Psoas muscle (tissue), 8 donors: ENCODE measurements around the gene PLA2G4C. TPM values are rescaled to one million over a fixed set of nuclear protein-coding genes. Genes with fewer than 3 reads are reported as not detected.

Experiments used
- ATAC-seq, 4 donors: fragments of 200-7000 bp; cut with Tn5 transposase; one replicate each; pipeline ENCODE4 v1.9.1; 2020; ENCODE audit warnings: moderate library complexity in 3 of 4, mild to moderate bottlenecking in 2 of 4
- DNase-seq, 2 donors: peaks; one replicate each; pipeline ENCODE4 v3.0.0-alpha.2; 2020
- H3K27ac ChIP-seq: fragments of 200-600 bp; one replicate; pipeline ENCODE4 v1.8.0; 2022
- H3K27me3 ChIP-seq, 3 donors: fragments of 200-600 bp in 1 of 3; one replicate each; pipeline versions ENCODE4 v1.6.1 to v1.8.0; 2013 to 2022; ENCODE audit warnings: low read length in 2 of 3, mild to moderate bottlenecking in 2 of 3, moderate library complexity in 1 of 3; ENCODE audit not compliant: insufficient read depth in 3 of 3
- H3K36me3 ChIP-seq, 2 donors: fragments of 200-600 bp in 1 of 2; one replicate each; pipeline versions ENCODE4 v1.6.1 to v1.8.0; 2013 to 2022; ENCODE audit warnings: low read depth in 1 of 2, mild to moderate bottlenecking in 1 of 2, moderate library complexity in 1 of 2; ENCODE audit not compliant: insufficient read depth in 1 of 2
- H3K4me1 ChIP-seq: fragments of 200-600 bp; one replicate; pipeline ENCODE4 v1.8.0; 2022
- H3K4me3 ChIP-seq: fragments of 200-600 bp; one replicate; pipeline ENCODE4 v1.8.0; 2022; ENCODE audit warnings: mild to moderate bottlenecking
- H3K9me3 ChIP-seq: fragments of 200-600 bp; one replicate; pipeline ENCODE4 v1.8.0; 2022
- CTCF ChIP-seq: fragments of 200-600 bp; IDR thresholded peaks from one replicate; pipeline ENCODE4 v1.8.0; 2022; ENCODE audit warnings: antibody characterized with exemption
- WGBS, 3 donors: extraction: QIAGEN DNeasy Blood & Tissue Kit; methylation state at CpG; one replicate each; pipeline versions ENCODE4 v1.1.6 to v1.1.7; 2013; 5-methylcytosine and 5-hydroxymethylcytosine counted together
- intact Hi-C, 2 donors: fragments of 100-400 bp; cut with DNase I; formaldehyde crosslinking; loops; one replicate each; pipeline versions ENCODE4 v1.11.0 to v1.14.2; 2022
- long read RNA-seq, 2 donors: library from polyadenylated mRNA; unstranded; transcript quantifications; one replicate each; pipeline ENCODE4 v2.0.0, GENCODE V29; 2021
- polyA plus RNA-seq, 3 donors: library from polyadenylated mRNA; stranded (reverse); fragments of 200-250 nt; gene quantifications; one replicate each; pipeline ENCODE4 v1.2.3, GENCODE V29; 2013
- total RNA-seq, 4 donors: library from RNA; stranded (reverse); fragmentation: NEBNext Ultra II Directional in 2 of 4; extraction: Animal tissue kit (Norgen Biotek cat#: 25700) in 2 of 4; gene quantifications; one replicate each; pipeline versions ENCODE4 v1.2.1 to v1.2.4, GENCODE V29; 2021 to 2023
- donor health status: healthy with polysubstance abuse.
- donor health status: DM: no; HTN: no; CAD: no; lungs with moderate emphysema.
- donor health status: Bipolar disorder and iron deficiency.
- donor health status: healthy.
- donor health status: DM: yes; HTN: yes; CAD: no.
- donor health status: DM: no; HTN: no; CAD: no.
- donor health status: DM: no; HTN: no; CAD: no.
- donor health status: DM: yes; HTN: yes; CAD: no.

PLA2G4C gene, protein sequence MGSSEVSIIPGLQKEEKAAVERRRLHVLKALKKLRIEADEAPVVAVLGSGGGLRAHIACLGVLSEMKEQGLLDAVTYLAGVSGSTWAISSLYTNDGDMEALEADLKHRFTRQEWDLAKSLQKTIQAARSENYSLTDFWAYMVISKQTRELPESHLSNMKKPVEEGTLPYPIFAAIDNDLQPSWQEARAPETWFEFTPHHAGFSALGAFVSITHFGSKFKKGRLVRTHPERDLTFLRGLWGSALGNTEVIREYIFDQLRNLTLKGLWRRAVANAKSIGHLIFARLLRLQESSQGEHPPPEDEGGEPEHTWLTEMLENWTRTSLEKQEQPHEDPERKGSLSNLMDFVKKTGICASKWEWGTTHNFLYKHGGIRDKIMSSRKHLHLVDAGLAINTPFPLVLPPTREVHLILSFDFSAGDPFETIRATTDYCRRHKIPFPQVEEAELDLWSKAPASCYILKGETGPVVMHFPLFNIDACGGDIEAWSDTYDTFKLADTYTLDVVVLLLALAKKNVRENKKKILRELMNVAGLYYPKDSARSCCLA
- 100 to 1,000 TPM in 1 of 4 donors, 10 to 100 TPM in 3; 34.2 to 114 (median 70.8) TPM for total RNA-seq
- polyA plus RNA-seq = 10 to 100 TPM; 11.8 to 23.9 (median 21.9) TPM
- long read RNA-seq, donor 1, transcript PLA2G4C-222 (17 exons, 1,984 nt) = major isoform, 18 of 41 reads
- long read RNA-seq, donor 1, transcript PLA2G4C-201 (17 exons, 2,496 nt) = minor isoform, 6 of 41 reads
- long read RNA-seq, donor 1, partial matches to known transcripts = 8 of 41 reads
- long read RNA-seq, donor 1, other reads (novel, unspliced or antisense) = 7 of 41 reads
- long read RNA-seq, donor 2, transcript PLA2G4C-201 (17 exons, 2,496 nt) = minor isoform, 6 of 33 reads
- long read RNA-seq, donor 2, transcript PLA2G4C-222 (17 exons, 1,984 nt) = major isoform, 9 of 33 reads
- long read RNA-seq, donor 2, partial matches to known transcripts = 8 of 33 reads
- long read RNA-seq, donor 2, other reads (novel, unspliced or antisense) = 10 of 33 reads

DNA sequence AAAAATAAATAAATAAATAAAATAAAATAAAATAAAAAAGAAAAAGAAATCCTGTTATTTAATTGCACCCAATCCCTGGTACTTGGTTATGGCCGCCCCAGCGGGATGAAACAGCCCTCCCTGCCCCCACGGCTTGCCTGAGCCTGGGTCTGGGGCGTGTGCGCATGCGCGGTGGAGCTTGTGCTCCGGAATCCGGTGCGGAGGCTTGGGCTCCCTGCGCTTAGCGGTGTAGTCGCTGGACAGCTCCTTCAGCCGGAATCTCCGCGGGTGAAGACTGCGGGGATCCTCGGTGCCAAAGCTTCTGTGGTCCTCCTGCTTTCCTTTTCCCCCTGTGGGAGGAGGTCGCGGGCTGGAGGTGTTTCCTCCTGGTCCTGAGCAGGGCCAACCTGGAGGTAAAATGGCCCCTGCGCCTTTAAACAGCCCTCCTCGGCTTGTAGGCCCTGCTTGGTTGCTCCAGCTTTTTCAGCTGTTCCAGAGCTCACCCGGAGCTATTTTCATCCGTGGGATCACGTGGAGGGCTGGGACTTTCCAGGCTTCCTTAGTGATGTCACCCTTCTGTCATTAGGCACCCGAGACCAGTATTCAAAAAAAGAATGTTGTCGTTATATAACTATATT lies at the start of gene PLA2G4C:
PLA2G4C (minus strand) TSS at position 468 of the 617 bp plus-strand sequence. CDS start 4,288 bp downstream, outside the sequence.
- Histone ChIP-seq H3K9me3 (no peaks in the 10 kb centered on the region), H3K4me3 (peak within 1 kb of the TSS; percentile 72), H3K36me3 (peaks cover 0 to 6% of the 10 kb centered on the region in 2 donors), H3K27ac (peak within 1 kb of the TSS; percentile 94), H3K4me1 (peaks cover 38% of the 10 kb centered on the region), H3K27me3 (no peaks in the 10 kb centered on the region)
- peak; percentile 91 to 94 (median 92) for ATAC-seq
- WGBS, 3 donors = 0 to 2% (median 0%) methylated on average over 25 to 27 of the region's 27 CpGs
- intact Hi-C loops = loop anchor here in 1 of 2 donors (10.0 kb wide), 1 partner anchor 144 kb away; the partner anchor contains the start of gene CARD8
- TF ChIP-seq CTCF = no peak
- DNase-seq = peak; percentile 93 to 97

DNA sequence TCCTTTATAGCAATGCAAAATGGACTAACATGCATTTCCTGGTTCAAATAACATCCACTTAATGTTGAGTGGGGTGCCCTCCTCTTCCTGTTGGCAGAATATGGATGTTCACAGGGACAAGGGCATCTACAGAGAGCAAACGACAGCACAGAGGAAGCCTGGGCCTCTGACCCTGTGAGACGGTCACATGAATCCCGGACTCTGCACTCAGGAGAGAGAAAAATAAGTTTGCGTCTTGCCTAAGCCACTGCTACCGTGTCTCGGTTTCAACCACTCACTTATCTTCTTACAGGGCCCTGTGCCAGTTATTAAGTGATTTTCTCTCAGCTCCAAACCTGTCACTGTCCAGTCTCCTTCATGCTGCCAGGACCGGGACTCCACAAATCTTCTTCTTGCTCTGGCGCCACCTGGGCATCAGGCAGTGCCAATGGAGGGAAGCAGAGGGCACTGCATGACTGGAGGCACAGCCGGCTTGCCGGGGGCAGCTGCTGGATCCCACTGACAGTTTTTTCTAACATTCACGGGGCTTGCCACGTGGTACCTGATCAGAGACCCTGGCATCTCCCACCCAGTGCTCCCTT lies 47.7 kb upstream of the PLA2G4C start:
- no peak for TF ChIP-seq CTCF
- H3K9me3 ChIP-seq = no peaks in the 10 kb centered on the region
- no peaks in the 10 kb centered on the region for H3K4me1 ChIP-seq
- intact Hi-C loops = loop anchor here in 1 of 2 donors (10.0 kb wide), 1 partner anchor 193 kb away; no protein-coding TSS in a partner anchor
- H3K36me3 ChIP-seq = no peaks in the 10 kb centered on the region
- no peak overlapping the region for H3K27ac ChIP-seq
- H3K4me3 ChIP-seq = no peak overlapping the region
- WGBS, 3 donors = 83 to 91% (median 90%) methylated on average over 12 of the region's 12 CpGs
- no peak for DNase-seq
- no peak for ATAC-seq
- H3K27me3 ChIP-seq = no peaks in the 10 kb centered on the region

DNA sequence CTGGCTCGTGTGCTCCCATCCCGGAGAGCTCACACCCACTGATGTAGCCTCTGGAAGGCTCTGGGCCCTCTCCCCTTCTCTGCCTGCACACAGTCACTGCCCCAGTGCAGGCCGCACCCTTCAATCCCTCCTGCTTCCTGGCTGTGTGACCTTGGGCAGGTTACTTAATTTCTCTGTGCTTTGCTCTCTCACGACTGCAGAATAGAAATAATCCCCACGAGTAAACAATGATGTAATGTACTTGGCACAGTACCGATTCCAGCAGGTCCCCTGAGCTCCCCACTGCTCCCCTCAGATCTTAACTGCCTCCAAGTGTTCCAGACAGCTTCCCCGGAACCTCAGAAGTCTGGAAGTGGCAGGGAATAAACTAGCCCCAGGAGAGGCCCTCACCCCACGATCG lies 43.4 kb upstream of the PLA2G4C start:
- no peaks in the 10 kb centered on the region for H3K9me3 ChIP-seq
- no peaks in the 10 kb centered on the region for H3K27me3 ChIP-seq
- ATAC-seq = no peak
- no peak overlapping the region for H3K4me3 ChIP-seq
- no peak overlapping the region for H3K27ac ChIP-seq
- no peak for DNase-seq
- intact Hi-C loops = loop anchor here (5.0 to 10.0 kb wide), 2 partner anchors 182 to 189 kb away; no protein-coding TSS in a partner anchor
- TF ChIP-seq CTCF = no peak
- 51 to 59% (median 53%) methylated on average over 9 of the region's 9 CpGs for WGBS, 3 donors
- no peaks in the 10 kb centered on the region for H3K36me3 ChIP-seq
- no peaks in the 10 kb centered on the region for H3K4me1 ChIP-seq

- intact Hi-C loops = loop anchor here (1.0 to 10.0 kb wide), 4 partner anchors 45 to 188 kb away; no protein-coding TSS in a partner anchor
- Histone ChIP-seq H3K4me1 (no peaks in the 10 kb centered on the region), H3K4me3 (no peak overlapping the region), H3K9me3 (no peaks in the 10 kb centered on the region), H3K36me3 (no peaks in the 10 kb centered on the region), H3K27ac (no peak overlapping the region), H3K27me3 (no peaks in the 10 kb centered on the region)
- TF ChIP-seq CTCF = peak; percentile 89
- ATAC-seq (peak; percentile 57 to 84 (median 73)), DNase-seq (peak; percentile 45 to 69)
- WGBS, 3 donors = 30 to 39% (median 30%) methylated on average over 8 of the region's 8 CpGs
Observed at GRCh38 chr19:48152551-48152950, 41.9 kb upstream of the PLA2G4C start.
